Memory B cell (primary cell): ENCODE data around the gene RAB3A.
"Not testable (repeated sequence)": the region's sequence is repeated elsewhere in the genome, so short reads cannot be mapped to it uniquely, and the experiment has no call there.

Experiments used
- ATAC-seq: fragments of 150-1000 bp; cut with Tn5 transposase; 2 replicates; pipeline ENCODE4 v1.10.0; 2021; ENCODE audit warnings: low read depth, mild to moderate bottlenecking, moderate library complexity
- DNase-seq, 2 donors: peaks; one replicate each; pipeline ENCODE4 v3.0.0; 2022; ENCODE audit warnings: low spot score in 2 of 2
- H3K27ac Mint-ChIP-seq: one replicate; pipeline ENCODE4 v1.8.0; 2022; ENCODE audit warnings: mild to moderate bottlenecking, moderate library complexity, mixed read lengths
- H3K27me3 Mint-ChIP-seq: one replicate; pipeline ENCODE4 v1.8.0; 2022; ENCODE audit warnings: mixed read lengths
- H3K36me3 Mint-ChIP-seq: one replicate; pipeline ENCODE4 v1.8.0; 2022; ENCODE audit warnings: mild to moderate bottlenecking, mixed read lengths
- H3K4me1 Mint-ChIP-seq: one replicate; pipeline ENCODE4 v1.8.0; 2022; ENCODE audit warnings: mixed read lengths
- H3K4me3 Mint-ChIP-seq: one replicate; pipeline ENCODE4 v1.8.0; 2022; ENCODE audit warnings: mild to moderate bottlenecking, moderate library complexity, mixed read lengths
- H3K9me3 Mint-ChIP-seq: one replicate; pipeline ENCODE4 v1.8.0; 2022; ENCODE audit warnings: mixed read lengths

The RAB3A gene

DNA sequence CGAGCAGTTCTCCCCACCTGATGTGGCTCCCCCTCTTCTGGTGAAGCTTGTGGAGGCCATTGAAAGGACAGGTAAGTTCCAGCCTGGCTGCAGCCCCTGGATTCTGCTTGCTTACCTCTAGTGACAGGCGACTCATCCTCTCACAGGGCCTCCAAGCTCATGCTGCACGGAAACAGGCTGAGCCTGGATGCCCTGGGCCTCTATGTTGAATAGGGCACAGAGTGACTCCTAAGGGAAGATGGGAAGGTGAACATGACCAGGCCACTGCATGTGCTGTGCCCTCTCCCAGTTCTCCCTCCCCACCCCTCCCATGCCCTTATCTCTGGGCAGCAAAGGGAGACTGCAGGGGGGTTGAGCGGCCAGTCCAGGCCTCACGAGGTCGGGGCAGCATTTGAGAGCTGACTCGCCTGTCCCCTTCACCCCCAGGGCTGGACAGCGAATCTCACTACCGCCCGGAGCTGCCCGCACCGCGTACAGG is 43.3 kb downstream of the RAB3A start:
- Mint-ChIP-seq H3K4me1 (peaks cover 11% of the 10 kb centered on the region), H3K27ac (no peak overlapping the region), H3K4me3 (peak overlapping the region; percentile 74), H3K27me3 (no peaks in the 10 kb centered on the region), H3K36me3 (peaks cover 3% of the 10 kb centered on the region), H3K9me3 (no peaks in the 10 kb centered on the region)
- DNase-seq: no peak
- ATAC-seq: no peak

DNA sequence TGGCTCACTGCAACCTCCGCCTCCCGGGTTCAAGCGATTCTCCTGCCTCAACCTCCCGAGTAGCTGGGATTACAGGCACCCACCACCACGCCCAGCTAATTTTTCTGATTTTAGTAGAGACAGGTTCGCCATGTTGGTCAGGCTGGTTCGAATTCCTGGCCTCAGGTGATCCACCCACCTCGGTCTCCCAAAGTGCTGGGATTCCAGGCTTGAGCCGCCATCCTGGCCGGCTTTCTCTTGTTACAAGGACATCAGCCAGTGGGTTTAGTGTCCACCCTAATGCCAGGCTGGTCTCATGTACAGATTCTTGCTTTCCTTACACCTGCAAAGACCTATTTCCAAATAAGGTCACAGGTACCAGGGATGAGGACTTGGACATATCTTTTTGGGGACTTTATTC is 44.0 kb downstream of the RAB3A start:
- Mint-ChIP-seq H3K4me3 (no peak overlapping the region), H3K9me3 (no peaks in the 10 kb centered on the region), H3K27me3 (no peaks in the 10 kb centered on the region), H3K36me3 (peaks cover 2% of the 10 kb centered on the region), H3K27ac (no peak overlapping the region), H3K4me1 (peaks cover 11% of the 10 kb centered on the region)
- DNase-seq (no peak), ATAC-seq (no peak)

DNA sequence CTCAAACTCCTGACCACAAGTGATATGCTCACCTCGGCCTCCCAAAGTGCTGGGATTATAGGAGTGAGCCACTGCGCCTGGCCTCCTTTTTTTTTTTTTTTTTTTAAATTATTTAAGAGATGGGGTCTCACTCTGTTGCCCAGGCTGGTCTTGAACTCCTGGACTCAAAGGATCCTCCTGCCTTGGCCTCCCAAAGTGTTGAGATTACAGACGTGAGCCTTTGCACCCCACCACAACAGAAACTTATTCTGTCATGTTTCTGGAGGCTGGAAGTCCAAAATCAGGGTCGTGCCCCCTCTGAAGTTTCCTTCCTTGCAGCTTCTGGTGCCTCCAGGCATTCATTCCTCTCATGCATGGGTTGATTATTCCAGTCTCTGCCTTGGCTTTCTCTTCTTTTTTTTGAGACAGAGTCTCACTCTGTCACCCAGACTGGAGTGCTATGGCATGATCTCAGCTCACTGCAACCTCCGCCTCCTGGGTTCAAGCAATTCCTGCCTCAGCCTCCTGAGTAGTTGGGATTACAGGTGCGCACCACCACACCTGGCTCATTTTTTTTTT is 44.7 kb downstream of the RAB3A start:
- not testable (repeated sequence) for H3K27me3 Mint-ChIP-seq, H3K9me3 Mint-ChIP-seq, ATAC-seq, DNase-seq, H3K4me3 Mint-ChIP-seq, H3K27ac Mint-ChIP-seq, H3K36me3 Mint-ChIP-seq
- peaks cover 16% of the 10 kb centered on the region for H3K4me1 Mint-ChIP-seq

DNA sequence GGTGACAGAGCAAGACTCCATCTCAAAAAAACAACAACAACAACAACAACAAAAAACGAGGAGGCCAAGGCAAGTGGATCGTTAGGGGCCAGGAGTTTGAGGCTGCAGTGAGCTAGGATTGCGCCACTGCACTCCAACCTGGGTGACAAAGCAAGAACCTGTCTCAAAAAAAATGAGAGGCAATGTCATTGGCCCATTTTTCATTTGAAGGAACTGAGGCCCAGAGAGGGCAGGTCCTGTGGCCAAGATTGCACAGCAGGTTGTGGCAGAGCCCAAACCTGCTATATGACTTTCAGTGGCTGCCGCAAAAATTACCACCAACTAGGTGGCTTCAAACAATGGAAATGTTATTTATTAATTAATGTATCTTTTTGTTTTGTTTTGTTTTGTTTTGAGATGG is 45.4 kb downstream of the RAB3A start:
- Mint-ChIP-seq H3K36me3 (peaks cover 2% of the 10 kb centered on the region), H3K27ac (no peak overlapping the region), H3K4me3 (no peak overlapping the region), H3K27me3 (no peaks in the 10 kb centered on the region), H3K4me1 (peaks cover 20% of the 10 kb centered on the region), H3K9me3 (no peaks in the 10 kb centered on the region)
- no peak for ATAC-seq
- no peak for DNase-seq

DNA sequence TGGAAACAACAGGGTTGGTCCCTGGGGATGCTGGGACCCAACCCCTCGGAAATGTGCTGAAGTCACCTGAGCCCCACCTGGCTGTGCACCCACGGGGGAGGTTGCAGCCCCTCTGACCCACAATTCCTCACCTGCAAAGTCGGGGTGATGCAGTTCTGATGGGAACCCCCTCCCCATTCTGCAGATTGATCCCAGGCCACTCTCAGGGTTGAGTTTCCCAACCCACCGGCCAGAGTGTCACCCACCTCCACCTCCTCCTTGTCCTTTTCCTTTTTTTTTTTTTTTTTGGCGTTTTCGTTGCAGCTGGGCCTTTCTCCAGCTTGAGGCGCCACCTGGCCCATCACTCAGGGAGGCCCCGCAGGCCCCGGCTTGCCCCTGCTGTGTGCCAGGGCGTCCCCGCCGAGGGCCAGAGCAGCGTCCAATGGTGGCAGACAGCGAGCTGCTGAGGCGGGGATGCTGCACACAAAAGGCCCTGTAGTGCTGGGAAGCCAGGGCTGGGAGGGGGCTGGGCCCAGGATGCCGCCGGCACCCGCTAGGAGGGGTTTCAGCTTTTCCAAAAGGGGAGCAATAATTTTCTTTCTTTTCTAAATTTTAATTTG is 46.3 kb downstream of the RAB3A start:
- Mint-ChIP-seq H3K27me3 (no peaks in the 10 kb centered on the region), H3K27ac (no peak overlapping the region), H3K9me3 (no peaks in the 10 kb centered on the region), H3K4me1 (peaks cover 20% of the 10 kb centered on the region), H3K4me3 (no peak overlapping the region), H3K36me3 (no peaks in the 10 kb centered on the region)
- ATAC-seq: no peak
- DNase-seq: no peak

DNA sequence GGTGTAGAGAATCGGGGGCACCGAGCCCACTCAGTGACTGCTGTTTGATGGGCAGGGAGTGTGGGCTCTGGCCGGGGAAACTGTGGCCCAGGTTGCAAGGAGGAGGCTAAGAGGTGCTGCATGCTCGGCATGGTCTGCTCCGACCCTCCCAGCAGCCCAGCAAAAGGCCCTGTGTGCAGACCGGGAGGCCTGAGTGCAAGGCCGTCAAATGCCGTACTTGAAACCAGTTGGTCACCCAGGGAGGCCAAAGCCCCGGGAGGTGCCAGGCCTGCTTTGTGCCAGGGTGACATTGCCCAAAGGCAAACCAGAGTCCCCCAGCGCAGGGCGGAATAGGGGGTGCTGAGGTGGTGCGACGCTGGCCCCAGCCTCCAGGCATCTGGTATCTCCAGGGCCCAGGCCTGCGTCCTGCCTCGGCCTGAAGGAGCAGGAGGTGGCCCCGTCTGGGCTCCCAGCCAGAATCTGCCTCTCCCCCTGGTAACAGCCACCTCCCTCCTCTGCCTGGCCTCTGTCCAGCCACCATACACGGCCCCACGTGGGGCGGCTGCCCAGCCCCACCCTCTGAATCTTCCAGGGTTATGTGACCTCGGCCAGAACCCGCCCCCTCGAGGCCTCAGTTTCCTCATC is 46.9 kb downstream of the RAB3A start:
- DNase-seq (no peak), ATAC-seq (no peak)
- H3K9me3 Mint-ChIP-seq: no peaks in the 10 kb centered on the region
- H3K36me3 Mint-ChIP-seq: no peaks in the 10 kb centered on the region
- no peak overlapping the region for H3K27ac Mint-ChIP-seq
- H3K27me3 Mint-ChIP-seq: no peaks in the 10 kb centered on the region
- no peak overlapping the region for H3K4me3 Mint-ChIP-seq
- H3K4me1 Mint-ChIP-seq: peaks cover 22% of the 10 kb centered on the region

DNA sequence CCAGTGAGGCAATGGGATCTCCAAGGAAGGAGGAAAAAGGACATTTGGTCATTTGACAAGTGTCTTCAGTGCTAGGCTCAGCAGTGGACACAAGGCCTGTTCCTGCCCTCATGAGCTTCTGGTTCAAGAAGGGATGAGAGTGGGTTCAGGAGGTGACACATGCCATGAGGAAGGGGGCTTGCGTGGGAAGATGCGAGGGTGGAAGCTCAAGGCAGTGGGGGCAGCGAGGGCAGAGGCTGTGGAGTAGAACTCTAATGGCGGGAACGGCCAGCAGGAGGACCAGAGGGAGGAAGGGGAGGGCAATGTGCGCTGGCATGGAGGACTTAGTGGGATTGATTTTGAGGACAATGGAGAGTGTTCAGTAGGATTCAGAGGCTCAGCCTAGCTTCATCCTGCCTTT is 47.6 kb downstream of the RAB3A start:
- no peak overlapping the region for H3K4me3 Mint-ChIP-seq
- no peak overlapping the region for H3K27ac Mint-ChIP-seq
- ATAC-seq (no peak), DNase-seq (no peak)
- H3K4me1 Mint-ChIP-seq: peaks cover 25% of the 10 kb centered on the region
- H3K27me3 Mint-ChIP-seq: no peaks in the 10 kb centered on the region
- H3K9me3 Mint-ChIP-seq: no peaks in the 10 kb centered on the region
- no peaks in the 10 kb centered on the region for H3K36me3 Mint-ChIP-seq

DNA sequence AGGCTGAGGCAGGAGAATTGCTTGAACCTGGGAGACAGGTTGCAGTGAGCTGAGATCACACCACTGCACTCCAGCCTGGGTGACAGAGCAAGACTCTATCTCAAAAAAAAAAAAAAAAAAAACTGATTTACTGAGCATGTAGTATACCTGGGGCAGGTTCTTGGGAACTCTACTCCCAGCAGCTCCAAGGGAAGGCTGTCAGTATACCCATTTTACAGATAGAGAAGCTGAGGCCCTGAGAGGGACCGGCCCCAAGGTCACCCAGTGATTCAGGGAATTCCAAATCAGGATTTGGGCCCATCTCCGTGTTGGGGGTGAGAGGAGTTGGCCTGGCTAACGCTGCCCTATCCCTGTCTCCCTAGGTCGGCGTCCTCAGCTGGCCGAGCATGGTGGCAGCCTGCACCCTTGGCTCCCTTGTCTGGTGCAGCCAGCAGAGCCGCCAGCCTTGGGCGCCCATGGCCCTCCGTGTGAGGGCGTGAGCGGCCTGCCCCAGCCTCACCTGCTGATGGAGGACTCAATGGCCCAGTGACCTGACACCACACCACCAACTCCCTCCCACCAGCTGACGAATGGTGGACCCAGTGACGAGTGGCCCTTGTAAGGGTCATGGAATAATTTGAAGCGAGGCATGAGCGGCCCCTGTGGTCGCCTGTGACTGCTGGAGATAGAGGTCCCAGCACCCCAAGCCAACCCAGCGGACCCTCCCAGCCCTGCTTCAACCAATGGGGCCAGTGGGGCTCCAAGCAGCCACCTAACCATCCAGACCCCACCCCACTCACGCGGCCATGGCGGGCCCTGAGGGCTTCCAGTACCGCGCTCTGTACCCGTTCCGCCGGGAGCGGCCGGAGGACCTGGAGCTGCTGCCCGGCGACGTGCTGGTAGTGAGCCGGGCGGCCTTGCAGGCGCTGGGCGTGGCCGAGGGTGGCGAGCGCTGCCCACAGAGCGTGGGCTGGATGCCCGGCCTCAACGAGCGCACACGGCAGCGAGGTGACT is 48.5 kb downstream of the RAB3A start:
- ATAC-seq (no peak), DNase-seq (no peak)
- H3K27me3 Mint-ChIP-seq: no peaks in the 10 kb centered on the region
- H3K4me1 Mint-ChIP-seq: peaks cover 21% of the 10 kb centered on the region
- no peak overlapping the region for H3K4me3 Mint-ChIP-seq
- no peaks in the 10 kb centered on the region for H3K36me3 Mint-ChIP-seq
- no peaks in the 10 kb centered on the region for H3K9me3 Mint-ChIP-seq
- no peak overlapping the region for H3K27ac Mint-ChIP-seq

DNA sequence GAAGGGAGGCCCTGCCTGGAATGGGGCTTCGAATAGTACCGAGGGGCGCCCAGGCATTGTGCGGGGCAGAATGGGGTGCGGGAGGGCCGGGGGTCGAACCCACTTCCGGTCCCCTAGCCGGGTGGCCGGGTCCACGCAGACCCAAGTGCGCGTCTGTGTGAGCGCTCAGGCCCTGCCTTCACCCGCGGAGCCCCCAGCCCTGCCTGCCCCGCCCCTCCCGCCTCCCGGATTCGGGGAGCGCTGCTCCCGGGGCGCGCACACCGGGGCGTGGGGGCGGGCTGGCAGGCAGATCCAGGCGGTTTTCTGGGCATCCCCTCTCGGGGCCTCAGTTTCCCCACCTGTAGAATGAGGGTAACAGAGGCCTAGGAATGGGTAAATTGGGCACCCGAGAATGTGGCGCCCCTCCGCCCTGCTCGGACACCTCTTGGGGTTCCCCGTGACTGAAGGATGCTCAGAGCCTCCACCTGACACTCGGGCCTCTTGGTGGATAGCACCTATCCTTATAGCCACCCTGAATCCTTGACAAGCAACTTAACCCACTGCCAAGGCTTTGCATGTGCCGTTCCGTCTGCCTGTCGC is 50.2 kb downstream of the RAB3A start:
- no peak overlapping the region for H3K27ac Mint-ChIP-seq
- H3K4me3 Mint-ChIP-seq: peak overlapping the region; percentile 88
- DNase-seq: peak in 1 of 2 donors; percentile 30
- no peaks in the 10 kb centered on the region for H3K27me3 Mint-ChIP-seq
- H3K36me3 Mint-ChIP-seq: no peaks in the 10 kb centered on the region
- H3K4me1 Mint-ChIP-seq: peaks cover 20% of the 10 kb centered on the region
- no peaks in the 10 kb centered on the region for H3K9me3 Mint-ChIP-seq
- no peak for ATAC-seq

DNA sequence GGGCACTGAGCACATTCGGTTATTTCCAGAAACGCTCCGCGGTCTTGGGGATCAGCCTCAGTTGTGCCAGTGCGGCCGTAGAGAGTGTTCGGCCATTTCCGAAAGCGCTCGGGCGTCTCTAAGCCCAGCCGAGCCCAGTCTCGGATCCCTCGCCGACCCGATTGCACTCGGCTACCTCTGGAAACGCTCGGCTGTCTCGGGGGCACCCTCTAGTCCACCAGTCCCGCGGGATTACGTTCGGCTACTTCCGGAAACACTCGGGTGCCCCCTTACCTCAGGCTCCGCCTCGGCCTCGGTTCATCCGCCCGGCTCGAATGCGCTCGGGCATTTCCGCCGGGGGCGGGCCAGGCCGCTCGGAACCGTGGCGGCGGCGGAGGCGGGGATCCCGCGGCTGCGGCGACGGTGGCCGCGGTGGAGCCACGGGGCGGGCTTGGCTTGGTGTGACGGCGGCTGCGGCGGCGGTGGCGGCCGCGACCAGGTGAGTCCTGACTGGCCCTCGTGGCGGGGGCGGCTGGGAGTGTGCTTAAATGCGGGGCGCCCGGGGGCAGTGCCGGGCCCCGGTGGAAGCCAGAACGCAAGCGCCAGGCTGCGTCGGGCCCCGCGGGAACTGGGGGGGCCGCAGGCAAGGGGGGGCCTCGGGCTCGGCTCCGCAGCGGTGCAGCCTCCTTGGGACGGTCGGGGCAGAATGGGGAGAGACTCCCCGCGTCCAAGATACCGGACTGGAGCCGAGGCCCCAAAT is 50.9 kb downstream of the RAB3A start, which contains the start of gene PIK3R2:
Gene PIK3R2, plus strand, starts transcription at position 347 of the 739 bp plus-strand sequence. CDS start 2,717 bp downstream, outside the sequence.
- H3K27ac Mint-ChIP-seq: peak within 1 kb of the TSS; percentile 87
- no peaks in the 10 kb centered on the region for H3K9me3 Mint-ChIP-seq
- peak; percentile 99 to 100 for DNase-seq
- H3K36me3 Mint-ChIP-seq: peaks cover 4% of the 10 kb centered on the region
- no peaks in the 10 kb centered on the region for H3K27me3 Mint-ChIP-seq
- H3K4me3 Mint-ChIP-seq: peak within 1 kb of the TSS; percentile 88
- peaks cover 20% of the 10 kb centered on the region for H3K4me1 Mint-ChIP-seq
- peak; percentile 71 for ATAC-seq

DNA sequence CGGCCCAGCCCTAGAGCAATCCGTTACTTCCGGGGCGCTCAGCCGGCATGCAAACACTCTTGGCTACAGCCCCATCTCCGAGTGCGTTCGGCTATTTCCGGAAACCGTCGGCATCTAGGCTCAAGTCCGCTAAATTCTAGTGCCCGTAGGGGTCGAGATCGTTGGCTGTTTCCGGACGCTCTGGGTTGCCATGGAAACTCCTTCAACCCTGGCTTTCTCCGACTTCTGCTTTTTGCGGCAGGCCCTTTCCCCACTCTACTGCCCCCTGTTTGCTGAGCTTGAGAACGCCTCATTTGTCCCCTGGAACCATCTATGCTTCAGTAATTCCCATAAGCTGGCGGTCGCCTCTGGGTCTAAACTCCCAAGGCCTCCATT is 51.4 kb downstream of the RAB3A start:
- peak overlapping the region; percentile 87 for H3K27ac Mint-ChIP-seq
- ATAC-seq (peak; percentile 73), DNase-seq (peak; percentile 100)
- peaks cover 7% of the 10 kb centered on the region for H3K36me3 Mint-ChIP-seq
- no peaks in the 10 kb centered on the region for H3K27me3 Mint-ChIP-seq
- peaks cover 20% of the 10 kb centered on the region for H3K4me1 Mint-ChIP-seq
- peak overlapping the region; percentile 88 for H3K4me3 Mint-ChIP-seq
- no peaks in the 10 kb centered on the region for H3K9me3 Mint-ChIP-seq

DNA sequence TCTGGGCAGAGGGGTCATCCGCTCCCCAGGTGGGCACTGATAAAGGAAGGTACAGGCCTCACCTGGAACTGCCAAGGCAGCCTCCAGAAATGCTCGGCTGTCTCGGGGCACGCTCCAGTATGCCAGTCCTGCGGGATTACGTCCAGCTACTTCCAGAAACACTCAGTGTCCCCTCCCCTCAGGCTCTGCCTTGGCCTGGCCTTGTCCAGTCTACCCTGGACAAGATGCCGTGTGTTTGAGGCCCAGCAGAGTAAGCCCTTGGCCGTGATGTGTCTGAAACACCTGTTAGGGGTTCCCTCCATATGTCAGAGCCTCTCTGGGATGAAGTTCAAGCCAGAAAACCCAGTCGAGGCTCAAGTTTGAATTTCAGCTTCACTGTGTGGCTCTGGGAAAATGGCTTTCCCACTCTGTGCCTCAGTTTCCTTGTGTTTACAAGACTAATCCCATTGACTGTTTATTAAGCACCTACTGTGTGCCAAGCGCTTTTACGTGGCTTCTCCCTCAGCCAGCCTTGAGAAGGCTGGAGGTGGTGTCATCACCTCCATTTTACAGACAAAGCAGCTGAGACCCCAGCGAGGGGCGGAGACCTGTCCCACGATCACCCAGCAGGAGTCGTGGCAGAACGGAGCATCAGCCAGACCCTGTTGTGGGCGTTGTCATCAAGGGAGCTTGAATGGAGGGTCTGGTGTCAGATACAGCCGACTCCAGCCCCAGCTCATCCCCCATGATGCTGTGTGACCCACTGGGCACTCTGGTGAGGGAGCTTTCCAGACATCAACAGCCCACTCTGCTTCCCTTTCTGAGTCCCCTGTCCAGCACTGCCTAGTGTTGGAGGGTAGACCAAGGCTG is 52.8 kb downstream of the RAB3A start:
- no peak for ATAC-seq
- DNase-seq: no peak
- Mint-ChIP-seq H3K27me3 (no peaks in the 10 kb centered on the region), H3K27ac (no peak overlapping the region), H3K4me3 (peak overlapping the region; percentile 47), H3K36me3 (peaks cover 13% of the 10 kb centered on the region), H3K4me1 (peaks cover 15% of the 10 kb centered on the region), H3K9me3 (no peaks in the 10 kb centered on the region)
